HTR-8/SVneo (cell line): ENCODE measurements around the gene DYNLL2.
A peak's percentile ranks its signal among the peaks of the same experiment; 100 is the strongest.
"Not testable (repeated sequence)": the region's sequence is repeated elsewhere in the genome, so short reads cannot be mapped to it uniquely, and the experiment has no call there.

Source experiments
- DNase-seq: peaks from one replicate; pipeline ENCODE4 v3.0.0; 2011; ENCODE audit warnings: low spot score, mixed read lengths; ENCODE audit not compliant: insufficient read length
- FAIRE-seq: peaks from 2 replicates; lab custom pipeline; 2011; peaks lifted over from hg19 to GRCh38; lab: Jason Lieb, UNC

DYNLL2 gene

GRCh38 chr17:58066401-58066800, 16.8 kb upstream of the DYNLL2 start:
- FAIRE-seq = no peak
- no peak for DNase-seq

GRCh38 chr17:58072862-58073261, 10.4 kb upstream of the DYNLL2 start:
- DNase-seq (no peak), FAIRE-seq (no peak)

GRCh38 chr17:58073266-58073665, 10.0 kb upstream of the DYNLL2 start:
- not testable (repeated sequence) for FAIRE-seq, DNase-seq

GRCh38 chr17:58074406-58074805, 8.8 kb upstream of the DYNLL2 start:
- FAIRE-seq, DNase-seq: not testable (repeated sequence)

GRCh38 chr17:58079300-58080033, 3.8 kb upstream of the DYNLL2 start:
- no peak for DNase-seq

GRCh38 chr17:58081646-58082340, 1.4 kb upstream of the DYNLL2 start:
- peak; percentile 40 for FAIRE-seq
- DNase-seq = no peak

More at GRCh38 chr17:58079300-58080033, 3.8 kb upstream of the DYNLL2 start:
- peak; percentile 81 for FAIRE-seq

GRCh38 chr17:58082341-58082869, 814 bp upstream of the DYNLL2 start:
- DNase-seq = no peak
- no peak for FAIRE-seq

GRCh38 chr17:58083491-58084316, 485 bp downstream of the DYNLL2 start:
- FAIRE-seq (peak; percentile 82), DNase-seq (peak; percentile 45)

- FAIRE-seq = peak; percentile 60
- DNase-seq = peak; percentile 53
Observed at GRCh38 chr17:58084317-58084981, 1.2 kb downstream of the DYNLL2 start.

GRCh38 chr17:58085039-58085715, 2.0 kb downstream of the DYNLL2 start:
- peak; percentile 90 for FAIRE-seq

GRCh38 chr17:58086953-58087352, 3.7 kb downstream of the DYNLL2 start:
- no peak for DNase-seq
- FAIRE-seq = peak; percentile 85

More at GRCh38 chr17:58085039-58085715, 2.0 kb downstream of the DYNLL2 start:
- no peak for DNase-seq

GRCh38 chr17:58088624-58089023, 5.4 kb downstream of the DYNLL2 start:
- no peak for FAIRE-seq
- no peak for DNase-seq

- peak; percentile 60 for FAIRE-seq
- no peak for DNase-seq
Observed at GRCh38 chr17:58089111-58089510, 5.9 kb downstream of the DYNLL2 start.

GRCh38 chr17:58091024-58091567, 7.9 kb downstream of the DYNLL2 start:
- FAIRE-seq = no peak

GRCh38 chr17:58092101-58092796, 9.0 kb downstream of the DYNLL2 start:
- DNase-seq = no peak
- FAIRE-seq = peak; percentile 20

More at GRCh38 chr17:58091024-58091567, 7.9 kb downstream of the DYNLL2 start:
- DNase-seq = no peak

- peak; percentile 16 for FAIRE-seq
Observed at GRCh38 chr17:58092797-58093385, 9.7 kb downstream of the DYNLL2 start.

GRCh38 chr17:58094118-58094517, 10.9 kb downstream of the DYNLL2 start:
- peak; percentile 40 for FAIRE-seq
- no peak for DNase-seq

More at GRCh38 chr17:58092797-58093385, 9.7 kb downstream of the DYNLL2 start:
- DNase-seq = no peak

- no peak for DNase-seq
- no peak for FAIRE-seq
Observed at GRCh38 chr17:58096892-58097291, 13.7 kb downstream of the DYNLL2 start.
